Measurements from ENCODE around the gene SPATA7.

- TF ChIP-seq SIRT6 (IDR thresholded peaks at IDR 0.05; ENCODE audit: low read depth, low read length): no peak
- no peak for TF ChIP-seq CEBPB (tag; IDR thresholded peaks at IDR 0.05)
- no peak for TF ChIP-seq ARID2 (IDR thresholded peaks at IDR 0.05)
- TF ChIP-seq SIX5 (IDR thresholded peaks at IDR 0.05; ENCODE audit: borderline replicate concordance in 1 of 2, insufficient read depth in 1 of 2, low read depth in 1 of 2, low read length in 2 of 2): no peak
- no peak for TF ChIP-seq HDAC2 (IDR thresholded peaks at IDR 0.05)
- TF ChIP-seq ZNF232 (CRISPR knock-in tag; IDR thresholded peaks at IDR 0.05): no peak
- TF ChIP-seq CREB1 (IDR thresholded peaks at IDR 0.05): no peak
- no peak for TF ChIP-seq CREB1 (CRISPR knock-in tag; IDR thresholded peaks at IDR 0.05)
- no peak for TF ChIP-seq TOE1 (IDR thresholded peaks at IDR 0.05; ENCODE audit: borderline replicate concordance)
- TF ChIP-seq TOE1 (CRISPR knock-in tag; IDR thresholded peaks at IDR 0.05; ENCODE audit: borderline replicate concordance, low read depth): no peak
- TF ChIP-seq POLR3A (IDR thresholded peaks at IDR 0.05; ENCODE audit: borderline replicate concordance, extremely low read depth, insufficient read depth, insufficient read length): no peak
- no peak for TF ChIP-seq SMARCA5 (IDR thresholded peaks at IDR 0.05)
- no peak for TF ChIP-seq MAZ (CRISPR knock-in tag; conservative IDR thresholded peaks at IDR 0.05 in 1 of 2, IDR thresholded peaks at IDR 0.05 in 1 of 2)
- TF ChIP-seq AFF4 (CRISPR knock-in tag; IDR thresholded peaks at IDR 0.05): no peak
Measured at GRCh38 chr14:88369496-88369895, 16.0 kb upstream of the SPATA7 start.
